Suprapubic skin (tissue), 3 donors: ENCODE measurements around the gene FAM237B.

Source experiments
- EP300 ChIP-seq: sonication (generic); formaldehyde crosslinking; IDR thresholded peaks from one replicate; pipeline ENCODE4 v1.6.1; 2017; ENCODE audit warnings: antibody characterized with exemption
- POLR2A ChIP-seq, 2 donors: fragments of 450-650 bp; IDR thresholded peaks; one replicate each; pipeline ENCODE4 v1.6.1; 2017; ENCODE audit warnings: antibody characterized with exemption in 2 of 2, mild to moderate bottlenecking in 2 of 2, moderate library complexity in 2 of 2
- TF ChIP-seq, protein P1 (sequence below), 2 donors: fragments of 200-600 bp in 1 of 2; fragments of 450-650 bp in 1 of 2; sonication (generic) in 1 of 2; IDR thresholded peaks; one replicate each; pipeline ENCODE4 v1.5.1; 2016 to 2019; ENCODE audit warnings: antibody characterized with exemption in 2 of 2, mild to moderate bottlenecking in 1 of 2, moderate library complexity in 1 of 2

DNA sequence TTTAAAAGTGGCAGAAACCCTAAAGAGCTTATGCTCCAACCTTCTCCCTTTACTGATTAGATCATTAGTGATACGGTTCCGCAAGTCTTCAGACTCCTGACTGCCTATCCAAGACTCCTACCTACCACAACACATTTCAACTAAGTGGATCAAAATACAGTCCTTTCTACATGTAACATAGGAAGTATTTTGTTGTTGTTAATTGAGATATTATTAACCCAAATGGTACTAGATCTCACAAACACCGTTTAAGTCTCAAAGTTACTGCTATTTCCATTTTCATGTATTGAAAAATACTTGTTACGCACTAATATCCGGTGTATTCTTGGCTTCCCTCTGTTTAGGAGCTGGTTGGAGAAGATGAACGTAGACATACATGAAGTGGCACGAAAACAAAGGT lies 1.1 kb downstream of the FAM237B start:
- TF ChIP-seq, protein P1, sequence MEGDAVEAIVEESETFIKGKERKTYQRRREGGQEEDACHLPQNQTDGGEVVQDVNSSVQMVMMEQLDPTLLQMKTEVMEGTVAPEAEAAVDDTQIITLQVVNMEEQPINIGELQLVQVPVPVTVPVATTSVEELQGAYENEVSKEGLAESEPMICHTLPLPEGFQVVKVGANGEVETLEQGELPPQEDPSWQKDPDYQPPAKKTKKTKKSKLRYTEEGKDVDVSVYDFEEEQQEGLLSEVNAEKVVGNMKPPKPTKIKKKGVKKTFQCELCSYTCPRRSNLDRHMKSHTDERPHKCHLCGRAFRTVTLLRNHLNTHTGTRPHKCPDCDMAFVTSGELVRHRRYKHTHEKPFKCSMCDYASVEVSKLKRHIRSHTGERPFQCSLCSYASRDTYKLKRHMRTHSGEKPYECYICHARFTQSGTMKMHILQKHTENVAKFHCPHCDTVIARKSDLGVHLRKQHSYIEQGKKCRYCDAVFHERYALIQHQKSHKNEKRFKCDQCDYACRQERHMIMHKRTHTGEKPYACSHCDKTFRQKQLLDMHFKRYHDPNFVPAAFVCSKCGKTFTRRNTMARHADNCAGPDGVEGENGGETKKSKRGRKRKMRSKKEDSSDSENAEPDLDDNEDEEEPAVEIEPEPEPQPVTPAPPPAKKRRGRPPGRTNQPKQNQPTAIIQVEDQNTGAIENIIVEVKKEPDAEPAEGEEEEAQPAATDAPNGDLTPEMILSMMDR (IDR thresholded peaks at IDR 0.05) = no peak
- TF ChIP-seq EP300 (no peak), POLR2A (IDR thresholded peaks at IDR 0.05) (no peak)
